OCI-LY7 (cell line): Measurements from ENCODE around the gene MIER1. TPM values are rescaled to one million over a fixed set of nuclear protein-coding genes. Genes with fewer than 3 reads are reported as not detected.

Experiments
- BruUV-seq: library from RNA; stranded (reverse); fragments of 400-500 nt; replicated peaks from 2 replicates; lab custom pipeline; 2021; lab: Mats Ljungman, UMichigan
- CTCF ChIA-PET: fragments of 300-600 bp; sonication (Branson Sonifier 250); formaldehyde crosslinking; loops from one replicate; lab custom pipeline; 2022; ENCODE audit warnings: antibody characterized with exemption; ENCODE audit not compliant: unreplicated experiment; lab: Charles Lee
- POLR2A ChIA-PET: fragments of 300-600 bp; sonication (Branson Sonifier 250); formaldehyde crosslinking; loops from one replicate; lab custom pipeline; 2022; ENCODE audit warnings: antibody characterized with exemption; lab: Charles Lee
- DNase-seq: peaks from one replicate; pipeline ENCODE4 v3.0.0-alpha.2; 2015; ENCODE audit warnings: low spot score
- H2AFZ ChIP-seq: fragments of 200-600 bp; sonication (generic), shearing (Covaris generic); 2 replicates; pipeline ENCODE4 v1.6.1; 2014; ENCODE audit warnings: mild to moderate bottlenecking, antibody characterized with exemption, low read length, moderate library complexity
- H3K27ac ChIP-seq: fragments of 200-600 bp; sonication (generic); 2 replicates; pipeline ENCODE4 v1.5.1; 2014; ENCODE audit warnings: mixed run types, low read depth, mild to moderate bottlenecking, moderate library complexity, low read length, inconsistent platforms; ENCODE audit not compliant: poor library complexity, severe bottlenecking
- H3K36me3 ChIP-seq: fragments of 200-600 bp; sonication (generic); 2 replicates; pipeline ENCODE4 v1.6.1; 2014; ENCODE audit warnings: mild to moderate bottlenecking, antibody characterized with exemption, low read length, moderate library complexity, mixed read lengths; ENCODE audit not compliant: insufficient read depth
- H3K4me1 ChIP-seq: fragments of 200-600 bp; sonication (generic); 2 replicates; pipeline ENCODE4 v1.5.1; 2014; ENCODE audit warnings: mild to moderate bottlenecking, low read length; ENCODE audit not compliant: insufficient read depth, poor library complexity, severe bottlenecking
- H3K4me2 ChIP-seq: fragments of 200-600 bp; sonication (generic); 2 replicates; pipeline ENCODE4 v1.6.1; 2014; ENCODE audit warnings: mild to moderate bottlenecking, low read length
- H3K4me3 ChIP-seq: fragments of 200-600 bp; sonication (generic); 2 replicates; pipeline ENCODE4 v1.5.1; 2014; ENCODE audit warnings: mild to moderate bottlenecking, low read depth, low read length; ENCODE audit not compliant: poor library complexity, severe bottlenecking
- H3K79me2 ChIP-seq: fragments of 200-600 bp; sonication (generic); 2 replicates; pipeline ENCODE4 v1.6.1; 2016; ENCODE audit warnings: low read depth, mild to moderate bottlenecking, low read length, moderate library complexity, mixed read lengths; ENCODE audit not compliant: insufficient read depth
- H3K9me2 ChIP-seq: fragments of 200-600 bp; sonication (generic); 2 replicates; pipeline ENCODE4 v1.6.1; 2016; ENCODE audit warnings: mild to moderate bottlenecking, low read length, mixed read lengths; ENCODE audit not compliant: insufficient read depth
- H3K9me3 ChIP-seq: fragments of 200-600 bp; sonication (generic); 2 replicates; pipeline ENCODE4 v1.6.1; 2014; ENCODE audit warnings: mild to moderate bottlenecking, mixed run types, low read length, mixed read lengths
- H4K20me1 ChIP-seq: fragments of 200-600 bp; sonication (generic); 2 replicates; pipeline ENCODE4 v1.6.1; 2014; ENCODE audit warnings: mild to moderate bottlenecking, antibody characterized with exemption, low read length, moderate library complexity, mixed read lengths; ENCODE audit not compliant: insufficient read depth
- EZH2phosphoT487 ChIP-seq: fragments of 200-600 bp; sonication (generic); IDR thresholded peaks from 2 replicates; pipeline ENCODE4 v1.6.1; 2018; ENCODE audit warnings: low read depth, borderline replicate concordance, mild to moderate bottlenecking, mixed run types, antibody characterized with exemption, low read length, moderate library complexity, mixed read lengths
- intact Hi-C: fragments of 100-400 bp; cut with micrococcal nuclease; formaldehyde crosslinking; loops from one replicate; pipeline ENCODE4 v1.10.0; 2022; ENCODE audit not compliant: unreplicated experiment
- total RNA-seq, 2 experiments: library from RNA; depleted of rRNA in 1 of 2; stranded (reverse); fragments of >200 nt in 1 of 2; shearing (Covaris generic) in 1 of 2; gene quantifications; 2 replicates each; pipeline ENCODE4 v1.2.3, GENCODE V29; 2014 to 2022
- TF ChIP-seq, protein P1 (sequence below): fragments of 200-600 bp; sonication (generic); conservative IDR thresholded peaks from 2 replicates; pipeline ENCODE4 v1.5.1; 2014; ENCODE audit warnings: mild to moderate bottlenecking, antibody characterized with exemption, low read length, moderate library complexity, mixed read lengths

MIER1 gene
- total RNA-seq, 2 experiments from 2014 or later = 24.4 to 45.9 TPM

DNA sequence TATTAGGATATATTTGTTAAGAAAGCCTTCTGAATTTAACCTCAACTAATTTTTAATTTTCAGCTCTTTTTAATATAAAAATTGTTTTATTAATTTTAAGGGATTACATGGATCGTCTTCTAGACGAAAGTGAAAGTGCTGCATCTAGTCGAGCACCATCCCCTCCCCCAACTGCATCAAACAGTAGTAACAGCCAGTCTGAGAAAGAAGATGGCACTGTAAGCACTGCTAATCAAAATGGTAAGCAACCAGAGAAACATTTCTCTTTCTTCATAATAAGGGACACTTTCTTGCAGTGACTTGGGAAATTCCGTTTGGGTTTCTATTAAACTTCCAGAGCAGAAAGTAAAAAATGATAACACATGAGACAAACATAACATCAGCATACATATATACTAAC, 56.9 kb downstream of the MIER1 start:
- no peaks in the 10 kb centered on the region for H3K9me2 ChIP-seq
- no peaks in the 10 kb centered on the region for H4K20me1 ChIP-seq
- TF ChIP-seq EZH2phosphoT487 = no peak
- TF ChIP-seq, protein P1, sequence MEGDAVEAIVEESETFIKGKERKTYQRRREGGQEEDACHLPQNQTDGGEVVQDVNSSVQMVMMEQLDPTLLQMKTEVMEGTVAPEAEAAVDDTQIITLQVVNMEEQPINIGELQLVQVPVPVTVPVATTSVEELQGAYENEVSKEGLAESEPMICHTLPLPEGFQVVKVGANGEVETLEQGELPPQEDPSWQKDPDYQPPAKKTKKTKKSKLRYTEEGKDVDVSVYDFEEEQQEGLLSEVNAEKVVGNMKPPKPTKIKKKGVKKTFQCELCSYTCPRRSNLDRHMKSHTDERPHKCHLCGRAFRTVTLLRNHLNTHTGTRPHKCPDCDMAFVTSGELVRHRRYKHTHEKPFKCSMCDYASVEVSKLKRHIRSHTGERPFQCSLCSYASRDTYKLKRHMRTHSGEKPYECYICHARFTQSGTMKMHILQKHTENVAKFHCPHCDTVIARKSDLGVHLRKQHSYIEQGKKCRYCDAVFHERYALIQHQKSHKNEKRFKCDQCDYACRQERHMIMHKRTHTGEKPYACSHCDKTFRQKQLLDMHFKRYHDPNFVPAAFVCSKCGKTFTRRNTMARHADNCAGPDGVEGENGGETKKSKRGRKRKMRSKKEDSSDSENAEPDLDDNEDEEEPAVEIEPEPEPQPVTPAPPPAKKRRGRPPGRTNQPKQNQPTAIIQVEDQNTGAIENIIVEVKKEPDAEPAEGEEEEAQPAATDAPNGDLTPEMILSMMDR = no peak
- ChIA-PET POLR2A (interaction anchor here (0.6 to 1.2 kb wide), 10 partner anchors 20 to 224 kb away, joined by 3 to 6 read pairs (median 4); no protein-coding TSS in a partner anchor), CTCF (interaction anchor here (0.7 kb wide), 1 partner anchor 1512 kb away, joined by 3 read pairs; no protein-coding TSS in a partner anchor)
- H3K4me1 ChIP-seq = peaks cover 53% of the 10 kb centered on the region
- peaks cover 99% of the 10 kb centered on the region for H3K36me3 ChIP-seq
- H3K9me3 ChIP-seq = no peaks in the 10 kb centered on the region
- intact Hi-C loops = loop anchor here (5.0 kb wide), 1 partner anchor 49 kb away; no protein-coding TSS in a partner anchor
- no TSS peak for BruUV-seq
- H3K4me3 ChIP-seq = peak overlapping the region; percentile 31
- no peak overlapping the region for H2AFZ ChIP-seq
- DNase-seq = peak; percentile 50
- peak overlapping the region; percentile 52 for H3K4me2 ChIP-seq
- H3K27ac ChIP-seq = peak overlapping the region; percentile 41
- peaks cover 18% of the 10 kb centered on the region; the same call in 1 of the 2 replicates for H3K79me2 ChIP-seq

GRCh38 chr1:66982561-66983260, 57.9 kb downstream of the MIER1 start:
- POLR2A ChIA-PET = interaction anchor here (1.0 to 1.2 kb wide), 2 partner anchors 10 to 167 kb away, joined by 3 to 6 read pairs; no protein-coding TSS in a partner anchor
- Histone ChIP-seq H3K9me3 (no peaks in the 10 kb centered on the region; the same call in 1 of the 2 replicates), H3K4me3 (no peak overlapping the region), H2AFZ (no peak overlapping the region), H3K4me2 (no peak overlapping the region), H3K9me2 (no peaks in the 10 kb centered on the region), H3K27ac (peak overlapping the region; percentile 41), H3K4me1 (peaks cover 53% of the 10 kb centered on the region), H3K79me2 (peaks cover 18% of the 10 kb centered on the region; the same call in 1 of the 2 replicates), H3K36me3 (peaks cover 99% of the 10 kb centered on the region), H4K20me1 (no peaks in the 10 kb centered on the region)
- DNase-seq = no peak
- intact Hi-C loops = loop anchor here (5.0 kb wide), 1 partner anchor 50 kb away; no protein-coding TSS in a partner anchor
- CTCF ChIA-PET = no interaction called here
- TF ChIP-seq, protein P1 = no peak
- TF ChIP-seq EZH2phosphoT487 = no peak
- BruUV-seq = no TSS peak
